Keratinocyte (primary cell): Measurements from ENCODE around the gene OLFML2A. TPM values are rescaled to one million over a fixed set of nuclear protein-coding genes. Genes with fewer than 3 reads are reported as not detected.

Source experiments
- DNase-seq: peaks from one replicate; pipeline ENCODE4 v3.0.0-alpha.2; 2011; ENCODE audit warnings: low read depth, missing footprints, low spot score
- FAIRE-seq: peaks from 2 replicates; lab custom pipeline; 2011; peaks lifted over from hg19 to GRCh38; lab: Jason Lieb, UNC
- H2AFZ ChIP-seq: 2 replicates; pipeline ENCODE4 v1.6.0; 2012; ENCODE audit warnings: low read length, control low read depth, inconsistent platforms; ENCODE audit not compliant: control insufficient read depth
- H3K27ac ChIP-seq: 2 replicates; pipeline ENCODE4 v1.5.1; 2011; ENCODE audit warnings: low read length; ENCODE audit not compliant: control insufficient read depth, insufficient read depth
- H3K27me3 ChIP-seq: 3 replicates; pipeline ENCODE4 v1.6.0; 2011; ENCODE audit warnings: low read length; ENCODE audit not compliant: control insufficient read depth, insufficient read depth; ENCODE audit errors: extremely low read depth
- H3K36me3 ChIP-seq, 2 experiments: 2 replicates in 1 of 2; 3 replicates in 1 of 2; pipeline ENCODE4 v1.5.1; 2011; ENCODE audit warnings: low read length in 2 of 2, mild to moderate bottlenecking in 1 of 2; ENCODE audit not compliant: control insufficient read depth in 2 of 2, insufficient read depth in 2 of 2; ENCODE audit errors: extremely low read depth in 1 of 2
- H3K4me1 ChIP-seq: 3 replicates; pipeline ENCODE4 v1.5.1; 2011; ENCODE audit warnings: low read length; ENCODE audit not compliant: control insufficient read depth, insufficient read depth; ENCODE audit errors: extremely low read depth
- H3K4me2 ChIP-seq: 3 replicates; pipeline ENCODE4 v1.6.0; 2011; ENCODE audit warnings: low read depth, low read length; ENCODE audit not compliant: control insufficient read depth, insufficient read depth; ENCODE audit errors: extremely low read depth
- H3K4me3 ChIP-seq, 3 experiments: fragments of 200-600 bp in 1 of 3; sonication (generic) in 1 of 3; 2 replicates in 2 of 3; 3 replicates in 1 of 3; pipeline ENCODE4 v1.5.1; 2011 to 2016; ENCODE audit warnings: low read length in 3 of 3, mild to moderate bottlenecking in 3 of 3, control low read depth in 2 of 3, inconsistent platforms in 1 of 3, low read depth in 1 of 3, mixed read lengths in 1 of 3, mixed run types in 1 of 3, moderate library complexity in 1 of 3; ENCODE audit not compliant: control insufficient read depth in 2 of 3, insufficient read depth in 2 of 3; ENCODE audit errors: extremely low read depth in 1 of 3
- H3K79me2 ChIP-seq: 2 replicates; pipeline ENCODE4 v1.6.0; 2012; ENCODE audit warnings: low read length; ENCODE audit not compliant: control insufficient read depth, insufficient read depth
- H3K9ac ChIP-seq: 3 replicates; pipeline ENCODE4 v1.6.0; 2011; ENCODE audit warnings: low read length; ENCODE audit not compliant: control insufficient read depth, insufficient read depth; ENCODE audit errors: extremely low read depth
- H3K9me1 ChIP-seq: 3 replicates; pipeline ENCODE4 v1.6.0; 2011; ENCODE audit warnings: low read length; ENCODE audit not compliant: control insufficient read depth, insufficient read depth; ENCODE audit errors: extremely low read depth
- H3K9me3 ChIP-seq: 2 replicates; pipeline ENCODE4 v1.5.1; 2012; ENCODE audit warnings: low read depth, low read length; ENCODE audit not compliant: control insufficient read depth
- H4K20me1 ChIP-seq: 3 replicates; pipeline ENCODE4 v1.6.0; 2011; ENCODE audit warnings: low read length; ENCODE audit not compliant: control insufficient read depth, insufficient read depth; ENCODE audit errors: extremely low read depth
- EZH2 ChIP-seq: IDR thresholded peaks from one replicate; pipeline ENCODE4 v1.6.1; 2012; ENCODE audit warnings: inconsistent platforms, mild to moderate bottlenecking, low read length, moderate library complexity
- dilution Hi-C: fragments of 300-500 bp; cut with MboI; formaldehyde crosslinking; loops from one replicate; pipeline ENCODE4 v1.7.0; 2020; ENCODE audit warnings: low sequenced_read_pairs; ENCODE audit not compliant: extremely low pct_ligation_motif_present
- polyA plus RNA-seq, 5 experiments: library from polyadenylated mRNA; depleted of rRNA in 3 of 5; stranded (reverse) in 3 of 5; stranded (forward) in 1 of 5; unstranded in 1 of 5; fragments of >200 nt; gene quantifications; 1 replicate in 1 of 5; 2 replicates in 3 of 5; 3 replicates in 1 of 5; pipeline versions ENCODE4 v1.2.1 to v1.2.3, GENCODE V29; 2011 to 2012; ENCODE audit warnings: missing spikeins in 2 of 5, low read depth in 1 of 5, low replicate concordance in 1 of 5
- TF ChIP-seq, protein P1 (sequence below), 3 experiments: IDR thresholded peaks in 1 of 3; conservative IDR thresholded peaks in 1 of 3; optimal IDR thresholded peaks in 1 of 3; 2 replicates in 2 of 3; 3 replicates in 1 of 3; pipeline versions ENCODE3 to v1.5.1; 2011; ENCODE audit warnings: low read length in 3 of 3, mild to moderate bottlenecking in 3 of 3, moderate library complexity in 2 of 3, control low read depth in 1 of 3, inconsistent platforms in 1 of 3; ENCODE audit not compliant: insufficient read depth in 2 of 3; ENCODE audit errors: extremely low read depth in 1 of 3

OLFML2A gene
- polyA plus RNA-seq, 1 donor (not counting 4 experiments of a cell fraction or from before 2014, with no cell fraction given) = 1.1 TPM

- FAIRE-seq (no peak), DNase-seq (no peak)
- TF ChIP-seq EZH2 = no peak
- TF ChIP-seq, protein P1, sequence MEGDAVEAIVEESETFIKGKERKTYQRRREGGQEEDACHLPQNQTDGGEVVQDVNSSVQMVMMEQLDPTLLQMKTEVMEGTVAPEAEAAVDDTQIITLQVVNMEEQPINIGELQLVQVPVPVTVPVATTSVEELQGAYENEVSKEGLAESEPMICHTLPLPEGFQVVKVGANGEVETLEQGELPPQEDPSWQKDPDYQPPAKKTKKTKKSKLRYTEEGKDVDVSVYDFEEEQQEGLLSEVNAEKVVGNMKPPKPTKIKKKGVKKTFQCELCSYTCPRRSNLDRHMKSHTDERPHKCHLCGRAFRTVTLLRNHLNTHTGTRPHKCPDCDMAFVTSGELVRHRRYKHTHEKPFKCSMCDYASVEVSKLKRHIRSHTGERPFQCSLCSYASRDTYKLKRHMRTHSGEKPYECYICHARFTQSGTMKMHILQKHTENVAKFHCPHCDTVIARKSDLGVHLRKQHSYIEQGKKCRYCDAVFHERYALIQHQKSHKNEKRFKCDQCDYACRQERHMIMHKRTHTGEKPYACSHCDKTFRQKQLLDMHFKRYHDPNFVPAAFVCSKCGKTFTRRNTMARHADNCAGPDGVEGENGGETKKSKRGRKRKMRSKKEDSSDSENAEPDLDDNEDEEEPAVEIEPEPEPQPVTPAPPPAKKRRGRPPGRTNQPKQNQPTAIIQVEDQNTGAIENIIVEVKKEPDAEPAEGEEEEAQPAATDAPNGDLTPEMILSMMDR (optimal IDR thresholded peaks at IDR 0.05 in 1 of 3, IDR thresholded peaks at IDR 0.05 in 1 of 3, conservative IDR thresholded peaks at IDR 0.05 in 1 of 3; ENCODE audit: extremely low read depth in 1 of 3, insufficient read depth in 2 of 3, low read length in 3 of 3) = no peak
- Histone ChIP-seq H3K4me3 (peak overlapping the region; percentile 76 to 82 (median 82)), H3K27ac (peak overlapping the region; percentile 86), H2AFZ (peak overlapping the region; percentile 55), H3K27me3 (no peaks in the 10 kb centered on the region), H3K4me2 (peak overlapping the region; percentile 59), H3K36me3 (no peaks in the 10 kb centered on the region), H3K79me2 (peaks cover 1% of the 10 kb centered on the region), H4K20me1 (no peaks in the 10 kb centered on the region), H3K9me1 (no peaks in the 10 kb centered on the region), H3K4me1 (peaks cover 7% of the 10 kb centered on the region), H3K9me3 (no peaks in the 10 kb centered on the region), H3K9ac (peak overlapping the region; percentile 76)
- dilution Hi-C loops = no loop called here
These were observed 6.4 kb upstream of the OLFML2A start for GRCh38 chr9:124770359-124771020.

GRCh38 chr9:124771021-124771866 lies 5.7 kb upstream of the OLFML2A start, which contains the start of gene NR6A1:
Gene NR6A1 (minus strand): TSS chr9:124771311.
- peak within 1 kb of the TSS; percentile 69 for H3K4me2 ChIP-seq
- no peaks in the 10 kb centered on the region for H4K20me1 ChIP-seq
- no peaks in the 10 kb centered on the region for H3K9me1 ChIP-seq
- H3K27me3 ChIP-seq = peaks cover 3% of the 10 kb centered on the region
- FAIRE-seq = peak; percentile 57
- H3K4me1 ChIP-seq = peaks cover 7% of the 10 kb centered on the region
- peaks cover 1% of the 10 kb centered on the region for H3K79me2 ChIP-seq
- TF ChIP-seq, protein P1 (optimal IDR thresholded peaks at IDR 0.05 in 1 of 3, IDR thresholded peaks at IDR 0.05 in 1 of 3, conservative IDR thresholded peaks at IDR 0.05 in 1 of 3; ENCODE audit: extremely low read depth in 1 of 3, insufficient read depth in 2 of 3, low read length in 3 of 3) = peak in 2 of 3 experiments; percentile 22 to 30
- TF ChIP-seq EZH2 = no peak
- H3K9ac ChIP-seq = peak within 1 kb of the TSS; percentile 76
- H3K9me3 ChIP-seq = no peaks in the 10 kb centered on the region
- DNase-seq = peak; percentile 62
- H3K27ac ChIP-seq = peak within 1 kb of the TSS; percentile 86
- peak within 1 kb of the TSS; percentile 79 to 82 (median 82) for H3K4me3 ChIP-seq
- H2AFZ ChIP-seq = peak within 1 kb of the TSS; percentile 89
- dilution Hi-C loops = no loop called here
- no peaks in the 10 kb centered on the region for H3K36me3 ChIP-seq
